Measurements from ENCODE around the gene SCGB3A1.
A peak's percentile ranks its signal among the peaks of the same experiment; 100 is the strongest.

The SCGB3A1 gene

DNA sequence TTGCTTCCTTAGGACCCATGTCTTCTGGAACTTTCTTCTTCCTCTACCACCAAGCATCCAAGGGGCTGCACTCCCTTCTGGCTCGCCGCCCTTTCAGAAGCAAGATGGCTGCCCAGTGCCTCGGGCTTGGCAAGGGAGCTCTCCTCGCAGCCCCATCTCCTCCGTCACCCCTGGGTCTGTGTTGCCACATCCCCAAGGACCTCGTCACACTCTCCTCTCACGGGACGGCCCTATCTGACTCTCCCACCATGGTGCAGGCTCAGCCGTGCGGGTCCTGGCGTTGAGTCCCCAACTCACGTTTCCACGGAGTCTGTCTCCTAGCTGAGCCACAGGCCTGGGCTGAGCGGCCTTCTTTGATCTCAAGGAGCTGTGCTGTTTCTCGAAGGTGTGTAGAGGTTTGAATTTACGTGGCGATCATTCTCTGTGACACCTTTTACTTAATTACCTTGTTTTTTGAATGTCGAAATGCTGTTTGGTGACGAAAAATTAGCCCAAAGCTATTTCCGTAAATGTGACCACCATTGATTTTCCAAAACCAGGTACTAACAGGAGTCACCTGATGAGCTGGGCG lies 15.0 kb upstream of the SCGB3A1 start:
- no peak for DNase-seq (ENCODE audit: low read depth, low spot score)

GRCh38 chr5:180605554-180606214 lies 14.4 kb upstream of the SCGB3A1 start:
- DNase-seq (ENCODE audit: low read depth, low spot score) = peak; percentile 13

DNA sequence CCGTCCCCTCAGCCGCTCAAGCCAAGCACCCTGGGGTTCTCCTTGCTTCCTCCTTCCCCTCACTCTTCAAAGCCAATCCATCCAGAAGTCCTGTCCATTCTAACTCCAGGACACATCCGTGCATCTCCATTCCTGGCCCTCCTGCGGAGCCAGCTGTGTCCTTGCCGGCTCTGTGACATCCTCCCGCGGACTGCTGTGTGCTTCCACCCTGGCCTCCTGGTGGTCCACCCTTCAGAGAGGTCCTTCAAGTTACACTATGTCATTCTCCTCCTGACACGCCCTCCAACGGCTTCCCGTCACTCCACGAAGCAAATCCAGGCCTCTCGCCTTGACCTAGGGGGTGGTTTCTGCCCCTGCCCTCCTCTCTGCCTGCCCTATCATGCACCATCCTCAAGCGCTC lies 13.0 kb upstream of the SCGB3A1 start:
- DNase-seq (ENCODE audit: low read depth, low spot score) = no peak

- no peak for DNase-seq (ENCODE audit: low read depth, low spot score)
Measured at GRCh38 chr5:180603076-180603594, 11.8 kb upstream of the SCGB3A1 start.

DNA sequence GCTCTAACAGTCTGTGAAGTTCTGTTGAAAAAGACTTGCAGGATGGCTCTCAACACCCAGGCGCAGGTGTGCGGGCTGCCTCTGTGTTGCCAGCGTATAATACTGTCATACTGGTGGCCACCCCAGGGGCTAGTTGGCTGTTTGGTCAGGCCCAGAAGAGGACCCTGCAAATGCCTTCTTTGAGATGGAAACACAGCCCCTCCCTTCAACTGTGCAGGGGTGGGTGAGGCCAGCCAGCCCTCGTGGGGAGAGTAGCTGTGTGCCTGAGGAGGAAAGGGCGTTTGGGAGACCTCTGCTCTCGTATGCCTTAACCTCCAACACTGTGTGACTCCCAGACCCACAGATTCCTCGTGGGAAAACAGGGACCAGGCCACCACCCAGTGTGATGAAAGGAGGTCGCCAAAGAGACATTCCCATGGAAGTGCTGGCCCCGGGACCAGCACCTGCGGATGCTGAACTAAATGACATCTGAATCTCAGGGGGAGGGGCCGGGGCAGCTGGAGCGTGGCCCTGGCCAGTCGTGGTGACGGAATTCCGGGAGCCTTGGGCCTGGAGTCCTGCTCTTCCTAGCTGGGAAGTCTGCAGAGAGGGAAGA lies 11.3 kb upstream of the SCGB3A1 start:
- no peak for DNase-seq (ENCODE audit: low read depth, low spot score)

DNA sequence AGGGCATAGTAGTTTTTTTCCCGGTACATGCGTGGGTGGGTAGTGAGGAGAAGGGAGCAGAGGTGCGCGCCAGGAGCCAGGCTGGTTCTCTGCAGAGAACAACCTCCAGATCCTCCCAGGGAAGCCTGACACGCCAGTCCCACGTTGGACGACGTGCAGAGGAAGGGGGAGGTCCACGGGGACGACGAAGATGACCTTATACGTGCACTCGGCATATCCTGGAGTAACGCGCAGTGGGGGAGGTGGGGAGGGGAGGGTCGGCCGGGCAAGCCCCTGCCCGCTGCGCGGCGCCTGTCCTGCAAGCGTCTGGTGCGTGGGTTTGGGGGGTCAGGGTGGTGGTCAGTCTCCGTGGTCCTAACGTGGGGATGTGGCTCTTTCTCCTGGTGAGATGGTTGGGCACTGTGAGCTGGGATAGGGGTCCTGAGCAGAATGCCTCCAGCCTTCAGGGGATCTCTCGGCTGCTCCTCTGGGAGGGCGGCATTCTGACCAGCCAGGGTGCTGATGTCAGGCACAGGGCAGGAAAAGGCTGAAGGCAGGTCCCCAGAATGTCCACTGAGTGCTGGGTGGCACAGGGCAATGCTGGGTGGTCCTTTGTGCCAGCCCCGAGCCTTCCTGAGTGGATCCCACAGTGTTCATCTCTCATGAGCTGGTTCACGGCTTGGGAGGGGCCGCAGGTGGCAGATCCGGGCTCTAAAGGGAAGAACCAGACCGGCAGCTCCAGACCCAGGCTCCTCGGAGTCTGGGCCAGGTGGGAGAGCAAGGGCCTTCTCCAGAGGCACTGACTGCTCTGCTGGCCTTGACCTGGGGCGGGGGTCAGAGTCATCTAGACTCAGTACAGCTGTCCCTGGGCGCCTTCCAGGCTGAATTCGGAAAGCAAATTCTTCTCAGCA lies 10.5 kb upstream of the SCGB3A1 start:
- no peak for DNase-seq (ENCODE audit: low read depth, low spot score)

- DNase-seq (ENCODE audit: low read depth, low spot score) = no peak
Measured at GRCh38 chr5:180600554-180601041, 9.3 kb upstream of the SCGB3A1 start.

DNA sequence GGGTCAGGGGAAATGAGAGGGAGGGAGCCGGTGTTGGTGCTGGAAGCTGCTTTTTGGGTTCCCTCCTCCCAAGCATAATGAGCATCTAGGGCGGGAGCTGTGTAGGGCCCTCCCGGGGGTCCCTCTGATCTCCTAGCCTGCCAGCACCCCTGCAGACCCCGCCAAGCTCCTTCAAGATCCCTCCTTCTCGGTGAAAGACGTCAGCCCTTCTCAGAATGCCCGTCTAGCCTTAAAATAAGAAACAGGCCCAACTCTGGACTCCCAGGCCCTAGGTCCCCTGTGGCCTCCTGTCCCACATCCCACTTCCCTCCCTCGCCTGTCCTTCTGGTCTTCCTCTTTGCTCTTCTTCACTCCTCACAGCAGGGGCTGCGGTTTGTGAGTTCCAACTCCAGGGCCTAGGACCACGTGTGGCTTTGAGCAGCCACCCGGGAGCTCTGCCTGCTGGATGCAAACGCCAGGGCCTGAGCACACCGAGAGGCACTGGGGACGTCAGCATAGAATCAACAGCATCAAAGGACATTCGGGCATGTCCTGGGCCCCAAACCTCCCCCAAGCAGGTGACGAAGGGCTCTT lies 8.8 kb upstream of the SCGB3A1 start:
- no peak for DNase-seq (ENCODE audit: low read depth, low spot score)

DNA sequence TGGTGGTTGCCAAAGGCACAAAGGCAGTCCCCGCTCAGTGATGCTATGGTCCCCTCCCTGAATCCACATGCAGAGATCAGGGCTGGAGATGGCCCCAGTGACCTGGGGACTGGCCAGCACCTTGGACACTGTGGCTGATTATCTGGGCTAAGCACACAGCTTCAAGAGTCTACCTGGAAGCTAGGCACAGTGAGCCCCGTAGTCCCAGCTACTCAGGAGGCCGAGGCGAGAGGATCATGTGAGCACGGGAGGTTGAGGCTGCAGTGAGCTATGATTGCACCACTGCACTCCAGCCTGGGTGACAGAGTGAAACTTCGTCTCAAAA lies 8.3 kb upstream of the SCGB3A1 start:
- no peak for DNase-seq (ENCODE audit: low read depth, low spot score)

DNA sequence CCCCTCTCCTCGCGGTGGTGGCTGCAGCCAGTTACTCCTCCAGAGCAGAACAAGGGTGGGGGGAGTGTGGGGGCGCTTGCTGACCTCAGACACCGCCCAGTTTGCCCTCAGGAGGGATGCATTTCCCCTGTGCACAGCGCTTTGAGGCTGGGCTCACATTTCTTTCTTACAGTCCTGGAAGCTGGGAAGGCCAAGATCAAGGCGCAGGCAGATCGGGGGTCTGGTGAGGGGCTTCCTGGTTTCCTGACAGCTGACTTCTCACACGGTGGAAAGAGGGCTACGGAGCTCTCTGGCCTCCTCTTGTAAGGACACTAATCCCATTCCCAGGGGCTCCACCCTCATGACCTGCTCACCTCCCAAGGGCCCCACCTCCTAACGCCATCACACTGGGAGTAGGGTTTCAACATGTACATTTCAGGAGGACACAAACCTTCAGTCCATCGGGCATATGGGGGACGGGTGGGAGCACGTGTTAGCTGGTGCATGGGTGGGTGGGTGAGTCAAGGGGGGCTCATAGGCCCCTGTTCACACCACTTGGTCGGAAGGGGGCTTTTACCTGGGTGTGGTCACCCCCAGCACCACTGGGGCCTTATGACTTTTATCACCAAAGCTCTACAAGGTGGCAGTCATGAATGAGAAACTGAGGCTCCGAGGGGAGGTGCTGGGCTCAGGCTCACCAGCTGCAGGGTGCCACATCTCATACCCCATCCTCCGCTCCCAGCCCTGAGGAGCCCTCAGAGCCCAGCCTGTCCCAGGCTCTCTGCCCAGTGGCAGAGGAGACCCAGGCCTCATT lies 7.7 kb upstream of the SCGB3A1 start:
- no peak for DNase-seq (ENCODE audit: low read depth, low spot score)

- DNase-seq (ENCODE audit: low read depth, low spot score) = no peak
Measured at GRCh38 chr5:180598316-180598701, 7.0 kb upstream of the SCGB3A1 start.

GRCh38 chr5:180596668-180597231 lies 5.5 kb upstream of the SCGB3A1 start:
- no peak for DNase-seq (ENCODE audit: low read depth, low spot score)

GRCh38 chr5:180596115-180596667 lies 4.9 kb upstream of the SCGB3A1 start:
- no peak for DNase-seq (ENCODE audit: low read depth, low spot score)

DNA sequence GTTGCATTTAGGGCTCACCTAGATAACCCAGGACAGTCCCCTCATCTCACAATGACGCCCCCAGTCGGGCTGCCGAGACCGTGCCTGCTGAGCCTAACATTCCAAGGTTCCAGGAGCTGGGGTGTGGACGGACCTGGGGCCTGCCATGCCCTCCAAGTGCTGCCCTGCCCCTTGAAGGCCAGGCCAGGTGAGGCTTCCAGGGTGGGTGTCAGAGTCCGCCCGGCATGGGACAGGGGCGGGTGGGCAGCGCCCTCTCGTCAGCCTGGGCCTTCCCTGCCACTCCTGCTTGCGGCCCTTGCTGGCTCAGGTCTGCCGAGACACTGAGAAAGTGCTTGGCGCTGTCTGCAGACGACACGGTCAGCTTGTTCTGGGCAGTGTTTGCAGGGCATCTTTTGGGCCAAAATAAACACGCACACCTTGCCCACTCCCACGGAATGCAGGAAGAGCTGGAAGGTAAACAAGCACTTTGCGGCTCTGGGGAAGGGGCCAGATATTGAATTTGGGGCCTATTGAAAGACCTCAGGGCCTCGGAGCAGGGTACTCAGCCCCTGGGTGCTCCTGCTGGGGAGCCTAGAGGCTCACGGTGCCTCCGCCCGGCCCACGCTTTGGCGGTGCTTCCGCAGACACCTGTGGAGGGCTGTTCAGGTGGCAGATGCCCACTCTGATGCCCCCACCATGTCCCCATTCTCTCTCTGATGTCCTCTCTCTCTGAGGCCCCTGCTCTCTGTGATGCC lies 4.2 kb upstream of the SCGB3A1 start:
- DNase-seq (ENCODE audit: low read depth, low spot score) = no peak

DNA sequence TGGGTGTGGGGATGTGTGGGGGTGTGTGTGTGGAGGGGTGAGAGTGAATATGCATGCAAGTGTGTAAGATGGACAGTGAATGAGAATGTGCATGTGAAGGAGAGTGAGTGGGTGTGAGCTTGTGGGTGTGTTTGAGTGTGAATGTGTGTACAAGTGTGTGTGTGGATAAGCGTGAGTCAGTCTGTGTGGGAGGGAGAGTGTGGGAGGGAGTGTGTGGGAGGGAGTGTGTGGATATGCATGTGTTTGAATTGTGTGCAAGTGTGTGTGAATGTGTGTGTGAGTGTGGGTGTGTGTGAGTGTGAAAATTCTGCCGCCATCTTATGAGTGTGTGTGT lies 3.7 kb upstream of the SCGB3A1 start:
- DNase-seq (ENCODE audit: low read depth, low spot score) = no peak

GRCh38 chr5:180594311-180595045 lies 3.2 kb upstream of the SCGB3A1 start:
- no peak for DNase-seq (ENCODE audit: low read depth, low spot score)

- DNase-seq (ENCODE audit: low read depth, low spot score) = no peak
Measured at GRCh38 chr5:180593446-180594206, 2.3 kb upstream of the SCGB3A1 start.

DNA sequence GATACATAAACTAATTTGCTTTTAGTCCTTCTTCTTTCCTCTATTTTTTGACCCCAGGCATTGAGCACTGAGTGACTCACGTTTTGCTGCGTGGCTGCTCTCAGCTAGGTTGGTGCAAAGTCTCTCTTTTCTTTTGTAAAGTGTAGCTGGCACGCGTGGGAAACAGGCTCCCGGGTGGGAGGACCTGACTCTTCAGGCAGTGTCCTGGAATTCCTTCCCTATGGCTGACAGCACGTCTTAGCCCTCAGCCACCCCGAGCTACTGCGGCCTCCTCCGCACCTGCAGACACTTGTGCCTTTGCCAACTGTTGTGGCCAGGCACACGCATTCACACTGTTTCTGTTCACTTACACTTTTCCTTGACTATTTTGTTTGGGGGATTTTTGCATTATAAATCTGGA lies 877 bp upstream of the SCGB3A1 start:
- DNase-seq (ENCODE audit: low read depth, low spot score) = no peak

Measured in brain pericyte (primary cell).